ENCODE results near the gene POLDIP2.
A peak's percentile ranks its signal among the peaks of the same experiment; 100 is the strongest.

The POLDIP2 gene

GRCh38 chr17:28335201-28335958 is 21.9 kb downstream of the POLDIP2 start, which contains the start of the genes IFT20 and TNFAIP1:
IFT20 (minus strand) TSS chr17:28335472; CDS start chr17:28331985, 3,487 bp downstream.
TNFAIP1 (plus strand) TSS chr17:28335761; CDS start chr17:28339522, 3,761 bp downstream.
- peak; percentile 99 for DNase-seq

- no peak for DNase-seq
Measured at GRCh38 chr17:28334666-28335200, 22.6 kb downstream of the POLDIP2 start.

GRCh38 chr17:28334171-28334570 is 23.2 kb downstream of the POLDIP2 start:
- DNase-seq = no peak

- DNase-seq = no peak
Measured at GRCh38 chr17:28333083-28333746, 24.1 kb downstream of the POLDIP2 start.

- DNase-seq = no peak
Measured at GRCh38 chr17:28331891-28332420, 25.4 kb downstream of the POLDIP2 start.

- DNase-seq = no peak
Measured at GRCh38 chr17:28330671-28331070, 26.7 kb downstream of the POLDIP2 start.

GRCh38 chr17:28328325-28328724 is 29.0 kb downstream of the POLDIP2 start:
- no peak for DNase-seq

- no peak for DNase-seq
Measured at GRCh38 chr17:28327709-28328108, 29.6 kb downstream of the POLDIP2 start.

- no peak for DNase-seq
Measured at GRCh38 chr17:28327031-28327607, 30.2 kb downstream of the POLDIP2 start.

- DNase-seq = no peak
Measured at GRCh38 chr17:28326114-28326513, 31.2 kb downstream of the POLDIP2 start.

GRCh38 chr17:28325211-28325610 is 32.1 kb downstream of the POLDIP2 start:
- no peak for DNase-seq

- DNase-seq = no peak
Measured at GRCh38 chr17:28324781-28325180, 32.5 kb downstream of the POLDIP2 start.

GRCh38 chr17:28324267-28324745 is 33.0 kb downstream of the POLDIP2 start:
- no peak for DNase-seq

- DNase-seq = no peak
Measured at GRCh38 chr17:28320215-28321061, 36.9 kb downstream of the POLDIP2 start.

GRCh38 chr17:28319598-28319935 is 37.8 kb downstream of the POLDIP2 start:
- no peak for DNase-seq

GRCh38 chr17:28318759-28319597 is 38.3 kb downstream of the POLDIP2 start, which contains the start of gene TMEM97:
TMEM97 (plus strand) TSS chr17:28319200; CDS start chr17:28319240, 40 bp downstream.
- peak; percentile 94 for DNase-seq

- no peak for DNase-seq
Measured at GRCh38 chr17:28317966-28318758, 39.2 kb downstream of the POLDIP2 start.

GRCh38 chr17:28317099-28317965 is 40.0 kb downstream of the POLDIP2 start:
- no peak for DNase-seq
